IPS-18c (cell line): Measurements from ENCODE around the gene KIAA0319L.
"Not testable (repeated sequence)": the region's sequence is repeated elsewhere in the genome, so short reads cannot be mapped to it uniquely, and the experiment has no call there.

ENCODE experiments used
- H3K4me3 ChIP-seq: 2 replicates; pipeline ENCODE4 v1.7.0; 2013; ENCODE audit warnings: low read depth, mild to moderate bottlenecking, low read length, moderate library complexity; ENCODE audit not compliant: insufficient read depth
- H3K9me3 ChIP-seq: one replicate; pipeline ENCODE4 v1.6.1; 2013; ENCODE audit warnings: mild to moderate bottlenecking, low read length, moderate library complexity; ENCODE audit not compliant: control insufficient read depth, insufficient read depth

Gene KIAA0319L

GRCh38 chr1:35481229-35481628, 76.0 kb downstream of the KIAA0319L start:
- Histone ChIP-seq H3K4me3 (no peak overlapping the region), H3K9me3 (no peaks in the 10 kb centered on the region)

- Histone ChIP-seq H3K4me3 (no peak overlapping the region), H3K9me3 (peaks cover 2% of the 10 kb centered on the region)
Observed at GRCh38 chr1:35477870-35478269, 79.3 kb downstream of the KIAA0319L start.

- Histone ChIP-seq H3K4me3 (no peak overlapping the region), H3K9me3 (peaks cover 2% of the 10 kb centered on the region)
Observed at GRCh38 chr1:35475856-35476674, 81.1 kb downstream of the KIAA0319L start.

GRCh38 chr1:35475356-35475755, 81.8 kb downstream of the KIAA0319L start:
- Histone ChIP-seq H3K9me3 (peaks cover 2% of the 10 kb centered on the region), H3K4me3 (no peak overlapping the region)

GRCh38 chr1:35473216-35473615, 84.0 kb downstream of the KIAA0319L start:
- H3K4me3 ChIP-seq, H3K9me3 ChIP-seq: not testable (repeated sequence)

GRCh38 chr1:35470977-35471613, 86.1 kb downstream of the KIAA0319L start:
- Histone ChIP-seq H3K9me3 (peaks cover 2% of the 10 kb centered on the region), H3K4me3 (no peak overlapping the region)

GRCh38 chr1:35466120-35466519, 91.1 kb downstream of the KIAA0319L start:
- H3K4me3 ChIP-seq = no peak overlapping the region
- peaks cover 13% of the 10 kb centered on the region for H3K9me3 ChIP-seq

- not testable (repeated sequence) for H3K4me3 ChIP-seq
- peaks cover 13% of the 10 kb centered on the region for H3K9me3 ChIP-seq
Observed at GRCh38 chr1:35463749-35464148, 93.5 kb downstream of the KIAA0319L start.

GRCh38 chr1:35463232-35463631, 94.0 kb downstream of the KIAA0319L start:
- Histone ChIP-seq H3K4me3 (no peak overlapping the region), H3K9me3 (peaks cover 13% of the 10 kb centered on the region)

- Histone ChIP-seq H3K4me3 (no peak overlapping the region), H3K9me3 (peaks cover 13% of the 10 kb centered on the region)
Observed at GRCh38 chr1:35461966-35462651, 95.1 kb downstream of the KIAA0319L start.

GRCh38 chr1:35460796-35461195, 96.4 kb downstream of the KIAA0319L start:
- Histone ChIP-seq H3K9me3 (peaks cover 10% of the 10 kb centered on the region), H3K4me3 (no peak overlapping the region)

GRCh38 chr1:35454616-35455015, 102.6 kb downstream of the KIAA0319L start:
- Histone ChIP-seq H3K9me3 (no peaks in the 10 kb centered on the region), H3K4me3 (no peak overlapping the region)

GRCh38 chr1:35454176-35454575, 103.0 kb downstream of the KIAA0319L start:
- H3K9me3 ChIP-seq = no peaks in the 10 kb centered on the region
- no peak overlapping the region for H3K4me3 ChIP-seq

GRCh38 chr1:35453031-35453430, 104.2 kb downstream of the KIAA0319L start:
- Histone ChIP-seq H3K4me3 (no peak overlapping the region), H3K9me3 (no peaks in the 10 kb centered on the region)

- H3K4me3 ChIP-seq = no peak overlapping the region
- no peaks in the 10 kb centered on the region for H3K9me3 ChIP-seq
Observed at GRCh38 chr1:35452106-35452774, 105.0 kb downstream of the KIAA0319L start.

GRCh38 chr1:35451125-35451528, 106.1 kb downstream of the KIAA0319L start:
- H3K4me3 ChIP-seq = no peak overlapping the region
- no peaks in the 10 kb centered on the region for H3K9me3 ChIP-seq

GRCh38 chr1:35449334-35450008, 107.7 kb downstream of the KIAA0319L start:
- no peaks in the 10 kb centered on the region for H3K9me3 ChIP-seq

More at GRCh38 chr1:35449334-35450008, 107.7 kb downstream of the KIAA0319L start:
- H3K4me3 ChIP-seq = no peak overlapping the region
